ENCODE results near the gene CRAMP1.

Gene CRAMP1

DNA sequence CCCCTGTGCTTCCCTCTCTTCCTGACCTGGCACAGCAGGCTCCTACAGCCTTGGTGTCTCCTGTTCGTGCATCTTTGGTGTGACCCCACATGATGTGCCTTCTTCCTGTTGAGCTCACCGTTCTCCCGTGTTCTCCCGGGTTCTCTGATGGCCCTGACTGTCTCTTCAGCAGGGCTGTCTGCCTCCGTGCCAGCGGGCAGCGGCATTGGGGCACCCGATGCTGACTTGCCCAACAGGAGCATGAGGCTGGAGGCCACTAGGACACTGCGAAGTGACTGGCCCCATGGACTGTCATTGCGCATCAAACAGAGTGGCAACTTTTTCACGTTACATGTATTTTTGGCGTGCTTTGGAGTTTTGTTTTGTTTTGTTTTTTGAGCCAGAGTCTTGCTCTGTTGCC lies 22.4 kb downstream of the CRAMP1 start:
- no peak overlapping the region for H3K9ac ChIP-seq (ENCODE audit: low read length)
- no peak overlapping the region for H3K27ac ChIP-seq (ENCODE audit: low read length)
- H3K9me3 ChIP-seq (replicated peaks; ENCODE audit: insufficient read depth, low read length) = no peaks in the 10 kb centered on the region
- H3K79me2 ChIP-seq (ENCODE audit: low read length) = peaks cover 20% of the 10 kb centered on the region
- H3K9me2 ChIP-seq (replicated peaks; ENCODE audit: insufficient read depth, low read length) = no peaks in the 10 kb centered on the region
- no peak for DNase-seq
- no peaks in the 10 kb centered on the region for H4K20me1 ChIP-seq (ENCODE audit: insufficient read depth, low read length)
- no peak overlapping the region for H3K4me3 ChIP-seq (ENCODE audit: low read length)
- H3K36me3 ChIP-seq (replicated peaks; ENCODE audit: insufficient read depth, low read length) = no peaks in the 10 kb centered on the region; the same call in 1 of the 2 replicates
- TF ChIP-seq, protein P1, sequence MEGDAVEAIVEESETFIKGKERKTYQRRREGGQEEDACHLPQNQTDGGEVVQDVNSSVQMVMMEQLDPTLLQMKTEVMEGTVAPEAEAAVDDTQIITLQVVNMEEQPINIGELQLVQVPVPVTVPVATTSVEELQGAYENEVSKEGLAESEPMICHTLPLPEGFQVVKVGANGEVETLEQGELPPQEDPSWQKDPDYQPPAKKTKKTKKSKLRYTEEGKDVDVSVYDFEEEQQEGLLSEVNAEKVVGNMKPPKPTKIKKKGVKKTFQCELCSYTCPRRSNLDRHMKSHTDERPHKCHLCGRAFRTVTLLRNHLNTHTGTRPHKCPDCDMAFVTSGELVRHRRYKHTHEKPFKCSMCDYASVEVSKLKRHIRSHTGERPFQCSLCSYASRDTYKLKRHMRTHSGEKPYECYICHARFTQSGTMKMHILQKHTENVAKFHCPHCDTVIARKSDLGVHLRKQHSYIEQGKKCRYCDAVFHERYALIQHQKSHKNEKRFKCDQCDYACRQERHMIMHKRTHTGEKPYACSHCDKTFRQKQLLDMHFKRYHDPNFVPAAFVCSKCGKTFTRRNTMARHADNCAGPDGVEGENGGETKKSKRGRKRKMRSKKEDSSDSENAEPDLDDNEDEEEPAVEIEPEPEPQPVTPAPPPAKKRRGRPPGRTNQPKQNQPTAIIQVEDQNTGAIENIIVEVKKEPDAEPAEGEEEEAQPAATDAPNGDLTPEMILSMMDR (IDR thresholded peaks at IDR 0.05; ENCODE audit: low read length) = no peak
- no peak for TF ChIP-seq EZH2phosphoT487 (IDR thresholded peaks at IDR 0.05; ENCODE audit: low read length)
- no peak for TF ChIP-seq EZH2 (optimal IDR thresholded peaks at IDR 0.05; ENCODE audit: low read depth, low read length)
- H3K27me3 ChIP-seq (replicated peaks; ENCODE audit: insufficient read depth, low read length) = no peaks in the 10 kb centered on the region
- no peak overlapping the region for H3K4me2 ChIP-seq (ENCODE audit: low read depth, low read length)
- H3F3A ChIP-seq (ENCODE audit: insufficient read depth, low read length) = no peaks in the 10 kb centered on the region
- no peaks in the 10 kb centered on the region for H3K4me1 ChIP-seq (ENCODE audit: low read length)
- H2AFZ ChIP-seq (ENCODE audit: low read length) = no peak overlapping the region

DNA sequence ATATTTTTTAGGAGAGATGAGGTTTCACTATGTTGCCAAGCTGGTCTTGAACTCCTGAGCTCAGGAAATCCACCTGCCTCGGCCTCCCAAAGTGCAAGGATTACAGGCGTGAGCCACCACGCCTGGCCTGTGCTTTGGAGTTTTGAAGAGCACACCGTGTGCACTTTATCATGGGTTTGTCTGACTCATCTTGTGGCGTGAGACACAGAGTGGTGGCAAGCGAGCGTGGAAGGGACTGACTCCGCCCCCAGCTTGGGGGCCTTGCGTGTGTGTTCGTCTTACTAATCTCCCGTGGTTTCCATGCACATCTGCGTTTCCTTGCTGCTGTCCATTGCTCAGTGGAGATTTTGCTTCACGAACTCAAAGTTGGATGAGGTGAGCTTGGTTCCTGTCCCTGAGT lies 22.9 kb downstream of the CRAMP1 start:
- Histone ChIP-seq H3K79me2 (ENCODE audit: low read length) (peaks cover 14% of the 10 kb centered on the region), H4K20me1 (ENCODE audit: insufficient read depth, low read length) (no peaks in the 10 kb centered on the region), H3K9me2 (replicated peaks; ENCODE audit: insufficient read depth, low read length) (no peaks in the 10 kb centered on the region), H3K4me1 (ENCODE audit: low read length) (no peaks in the 10 kb centered on the region), H2AFZ (ENCODE audit: low read length) (no peak overlapping the region), H3K4me3 (ENCODE audit: low read length) (no peak overlapping the region), H3K36me3 (replicated peaks; ENCODE audit: insufficient read depth, low read length) (no peaks in the 10 kb centered on the region; the same call in 1 of the 2 replicates), H3K27ac (ENCODE audit: low read length) (no peak overlapping the region), H3F3A (ENCODE audit: insufficient read depth, low read length) (no peaks in the 10 kb centered on the region), H3K27me3 (replicated peaks; ENCODE audit: insufficient read depth, low read length) (no peaks in the 10 kb centered on the region), H3K9me3 (replicated peaks; ENCODE audit: insufficient read depth, low read length) (no peaks in the 10 kb centered on the region), H3K9ac (ENCODE audit: low read length) (no peak overlapping the region), H3K4me2 (ENCODE audit: low read depth, low read length) (no peak overlapping the region)
- DNase-seq = no peak
- TF ChIP-seq, protein P1 (IDR thresholded peaks at IDR 0.05; ENCODE audit: low read length) = no peak
- TF ChIP-seq EZH2phosphoT487 (IDR thresholded peaks at IDR 0.05; ENCODE audit: low read length) = no peak
- no peak for TF ChIP-seq EZH2 (optimal IDR thresholded peaks at IDR 0.05; ENCODE audit: low read depth, low read length)

DNA sequence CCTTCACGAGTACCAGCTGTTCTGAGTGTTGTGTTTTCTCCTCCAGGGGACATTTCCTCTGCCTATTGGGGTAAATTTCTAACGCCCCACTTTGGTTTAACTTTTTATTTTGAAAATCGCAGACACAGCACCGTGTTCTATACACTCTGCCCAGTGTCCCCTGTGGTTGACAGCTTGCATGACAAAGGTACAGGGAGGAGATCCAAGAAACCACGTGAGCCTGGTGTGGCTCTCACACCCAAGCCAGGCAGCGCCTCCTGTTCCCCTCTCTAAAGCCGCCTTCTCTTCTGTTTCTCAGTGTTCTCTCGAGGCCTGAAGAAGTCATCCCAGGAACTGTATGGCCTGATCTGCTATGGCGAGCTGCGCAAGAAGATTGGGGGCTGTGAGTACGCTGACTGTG lies 25.4 kb downstream of the CRAMP1 start:
- H3K9ac ChIP-seq (ENCODE audit: low read length) = no peak overlapping the region
- no peaks in the 10 kb centered on the region for H4K20me1 ChIP-seq (ENCODE audit: insufficient read depth, low read length)
- no peak overlapping the region for H3K27ac ChIP-seq (ENCODE audit: low read length)
- no peak overlapping the region for H2AFZ ChIP-seq (ENCODE audit: low read length)
- peaks cover 10% of the 10 kb centered on the region; the same call in 1 of the 2 replicates for H3K79me2 ChIP-seq (ENCODE audit: low read length)
- no peak for DNase-seq
- H3K4me2 ChIP-seq (ENCODE audit: low read depth, low read length) = no peak overlapping the region
- H3K9me2 ChIP-seq (replicated peaks; ENCODE audit: insufficient read depth, low read length) = no peaks in the 10 kb centered on the region
- H3K9me3 ChIP-seq (replicated peaks; ENCODE audit: insufficient read depth, low read length) = no peaks in the 10 kb centered on the region
- H3K27me3 ChIP-seq (replicated peaks; ENCODE audit: insufficient read depth, low read length) = no peaks in the 10 kb centered on the region
- H3K4me3 ChIP-seq (ENCODE audit: low read length) = no peak overlapping the region
- H3K4me1 ChIP-seq (ENCODE audit: low read length) = no peaks in the 10 kb centered on the region
- TF ChIP-seq, protein P1 (IDR thresholded peaks at IDR 0.05; ENCODE audit: low read length) = no peak
- no peak for TF ChIP-seq EZH2 (optimal IDR thresholded peaks at IDR 0.05; ENCODE audit: low read depth, low read length)
- TF ChIP-seq EZH2phosphoT487 (IDR thresholded peaks at IDR 0.05; ENCODE audit: low read length) = no peak
- no peaks in the 10 kb centered on the region for H3F3A ChIP-seq (ENCODE audit: insufficient read depth, low read length)
- H3K36me3 ChIP-seq (replicated peaks; ENCODE audit: insufficient read depth, low read length) = peaks cover 2% of the 10 kb centered on the region; the same call in 1 of the 2 replicates
